GM12878 (cell line): ENCODE measurements around the gene PFKFB2. TPM values are rescaled to one million over a fixed set of nuclear protein-coding genes. Genes with fewer than 3 reads are reported as not detected.

Experiments used
- ATAC-seq: fragments of 200-7000 bp; cut with Tn5 transposase; 3 replicates; pipeline ENCODE4 v1.9.1; 2020; ENCODE audit warnings: mild to moderate bottlenecking, moderate library complexity
- BruUV-seq: library from RNA; stranded (reverse); fragments of 400-500 nt; replicated peaks from 2 replicates; lab custom pipeline; 2021; lab: Mats Ljungman, UMichigan
- CTCF ChIA-PET: fragments of 300-600 bp; sonication (Branson Sonifier 250); formaldehyde crosslinking; extraction: SDS; loops from one replicate; lab custom pipeline; 2021; ENCODE audit warnings: inconsistent platforms; lab: Yijun Ruan, JAX
- POLR2A ChIA-PET: fragments of 350-600 bp; formaldehyde crosslinking; extraction: SDS; loops from one replicate; lab custom pipeline; 2021; ENCODE audit warnings: inconsistent platforms; lab: Charles Lee
- RAD21 ChIA-PET: fragments of 300-600 bp; sonication (Branson Sonifier 250); formaldehyde crosslinking; loops from one replicate; lab custom pipeline; 2023; ENCODE audit warnings: antibody characterized with exemption; ENCODE audit not compliant: unreplicated experiment; lab: Charles Lee
- SMC1A ChIA-PET: fragments of 300-600 bp; sonication (Branson Sonifier 250); formaldehyde crosslinking; loops from one replicate; lab custom pipeline; 2023; ENCODE audit not compliant: unreplicated experiment, uncharacterized antibody; lab: Charles Lee
- DNase-seq: peaks from one replicate; pipeline ENCODE4 v3.0.0-alpha.2; 2011; ENCODE audit warnings: low read depth, low spot score
- FAIRE-seq: peaks from 3 replicates; lab custom pipeline; 2011; peaks lifted over from hg19 to GRCh38; lab: Jason Lieb, UNC
- H2AFZ ChIP-seq: 2 replicates; pipeline ENCODE4 v1.6.0; 2011; ENCODE audit warnings: low read depth, low read length, control low read depth; ENCODE audit not compliant: control insufficient read depth
- H3K27ac ChIP-seq: 2 replicates; pipeline ENCODE4 v1.5.1; 2011; ENCODE audit warnings: control low read depth; ENCODE audit not compliant: control insufficient read depth, insufficient read depth
- H3K27me3 ChIP-seq, 2 experiments: replicated peaks in 1 of 2; 2 replicates each; pipeline versions ENCODE4 v1.6.0 to v1.6.1; 2011; ENCODE audit warnings: low read length in 1 of 2; ENCODE audit not compliant: control insufficient read depth in 2 of 2, insufficient read depth in 2 of 2
- H3K36me3 ChIP-seq, 2 experiments: 2 replicates each; pipeline ENCODE4 v1.5.1; 2011; ENCODE audit warnings: low read length in 1 of 2; ENCODE audit not compliant: control insufficient read depth in 2 of 2, insufficient read depth in 2 of 2
- H3K4me1 ChIP-seq: 2 replicates; pipeline ENCODE4 v1.6.1; 2011; ENCODE audit warnings: mild to moderate bottlenecking, low read length, moderate library complexity, mixed read lengths; ENCODE audit not compliant: control insufficient read depth, insufficient read depth
- H3K4me2 ChIP-seq: 2 replicates; pipeline ENCODE4 v1.6.0; 2011; ENCODE audit warnings: control low read depth; ENCODE audit not compliant: control insufficient read depth, insufficient read depth
- H3K4me3 ChIP-seq: fragments of 200-600 bp; sonication (generic); 2 replicates; pipeline ENCODE4 v1.5.1; 2016
- H3K79me2 ChIP-seq: 2 replicates; pipeline ENCODE4 v1.6.0; 2011; ENCODE audit warnings: low read length; ENCODE audit not compliant: control insufficient read depth, insufficient read depth
- H3K9ac ChIP-seq: 2 replicates; pipeline ENCODE4 v1.8.0; 2011; ENCODE audit warnings: low read length, control low read depth, mixed read lengths; ENCODE audit not compliant: control insufficient read depth, insufficient read depth
- H3K9me3 ChIP-seq: replicated peaks from 3 replicates; pipeline ENCODE4 v1.5.1; 2011; ENCODE audit warnings: mild to moderate bottlenecking, low read length; ENCODE audit not compliant: control insufficient read depth, insufficient read depth
- H4K20me1 ChIP-seq: 2 replicates; pipeline ENCODE4 v1.6.0; 2011; ENCODE audit not compliant: control insufficient read depth, insufficient read depth
- CBX3 ChIP-seq: fragments of 200-600 bp; sonication (generic); IDR thresholded peaks from 2 replicates; pipeline ENCODE4 v1.6.1; 2016; ENCODE audit warnings: low read depth, borderline replicate concordance
- EED ChIP-seq: sonication (generic); IDR thresholded peaks from 2 replicates; pipeline ENCODE4 v1.6.1; 2016; ENCODE audit warnings: antibody characterized with exemption, low read depth
- HCFC1 ChIP-seq: fragments of 150-350 bp; IDR thresholded peaks from 2 replicates; pipeline ENCODE4 v1.6.1; 2014; ENCODE audit warnings: low read length
- KLF5 ChIP-seq: fragments of 450-650 bp; IDR thresholded peaks from 2 replicates; pipeline ENCODE4 v1.6.1; 2014; ENCODE audit warnings: mild to moderate bottlenecking; ENCODE audit not compliant: partially characterized antibody
- PAX5 ChIP-seq: IDR thresholded peaks from 2 replicates; pipeline ENCODE4 v1.6.1; 2011; ENCODE audit warnings: low read depth, low read length, borderline replicate concordance
- POLR2AphosphoS2 ChIP-seq: IDR thresholded peaks from 2 replicates; pipeline ENCODE4 v1.6.1; 2011; ENCODE audit warnings: low read depth, mild to moderate bottlenecking, low read length, improper control_type of control experiment, moderate library complexity
- WRNIP1 ChIP-seq: IDR thresholded peaks from 2 replicates; pipeline ENCODE4 v1.6.1; 2011; ENCODE audit warnings: low read depth, low read length, improper control_type of control experiment, borderline replicate concordance
- WGBS: methylation state at CpG from one replicate; pipeline ENCODE4 v1.1.6; 2016; ENCODE audit warnings: low lambda C conversion rate; ENCODE audit not compliant: insufficient replicate concordance, insufficient coverage; ENCODE audit errors: missing lambda C conversion rate; 5-methylcytosine and 5-hydroxymethylcytosine counted together
- in situ Hi-C: fragments of 300-500 bp; cut with MboI; formaldehyde crosslinking; loops from 9 replicates; pipeline ENCODE4 v1.14.3; 2018; ENCODE audit warnings: mixed read lengths
- intact Hi-C: fragments of 100-400 bp; cut with micrococcal nuclease; formaldehyde crosslinking; loops from one replicate; pipeline ENCODE4 v1.14.2; 2022; ENCODE audit not compliant: unreplicated experiment
- polyA plus RNA-seq, 11 experiments: library from polyadenylated mRNA; depleted of rRNA in 4 of 11; unstranded in 6 of 11; stranded (reverse) in 5 of 11; fragments of >200 nt; fragmentation: Nextera tagmentation in 4 of 11; fragmentation: Illumina TruSeq in 1 of 11; extraction: Ambion mirVana in 4 of 11; extraction: Trizol in 1 of 11; gene quantifications; 1 replicate in 1 of 11; 2 replicates in 10 of 11; pipeline versions ENCODE4 v1.2.1 to v1.2.3, GENCODE V29; 2011 to 2016; ENCODE audit warnings: inconsistent platforms in 2 of 11, missing spikeins in 2 of 11, low read depth in 1 of 11
- total RNA-seq, 4 experiments: library from RNA; depleted of rRNA in 3 of 4; stranded (reverse); fragments of >200 nt in 3 of 4; fragmentation: Illumina TruSeq in 1 of 4; extraction: Trizol in 1 of 4; gene quantifications; 2 replicates each; pipeline versions ENCODE4 v1.2.1 to v1.2.3, GENCODE V29; 2013 to 2021

Gene PFKFB2
- total and polyA plus RNA-seq, 10 of the 15 experiments (the other 5 are each of a cell fraction or from before 2014, with no cell fraction given): 0.40 to 1.3 (median 1.0) TPM

DNA sequence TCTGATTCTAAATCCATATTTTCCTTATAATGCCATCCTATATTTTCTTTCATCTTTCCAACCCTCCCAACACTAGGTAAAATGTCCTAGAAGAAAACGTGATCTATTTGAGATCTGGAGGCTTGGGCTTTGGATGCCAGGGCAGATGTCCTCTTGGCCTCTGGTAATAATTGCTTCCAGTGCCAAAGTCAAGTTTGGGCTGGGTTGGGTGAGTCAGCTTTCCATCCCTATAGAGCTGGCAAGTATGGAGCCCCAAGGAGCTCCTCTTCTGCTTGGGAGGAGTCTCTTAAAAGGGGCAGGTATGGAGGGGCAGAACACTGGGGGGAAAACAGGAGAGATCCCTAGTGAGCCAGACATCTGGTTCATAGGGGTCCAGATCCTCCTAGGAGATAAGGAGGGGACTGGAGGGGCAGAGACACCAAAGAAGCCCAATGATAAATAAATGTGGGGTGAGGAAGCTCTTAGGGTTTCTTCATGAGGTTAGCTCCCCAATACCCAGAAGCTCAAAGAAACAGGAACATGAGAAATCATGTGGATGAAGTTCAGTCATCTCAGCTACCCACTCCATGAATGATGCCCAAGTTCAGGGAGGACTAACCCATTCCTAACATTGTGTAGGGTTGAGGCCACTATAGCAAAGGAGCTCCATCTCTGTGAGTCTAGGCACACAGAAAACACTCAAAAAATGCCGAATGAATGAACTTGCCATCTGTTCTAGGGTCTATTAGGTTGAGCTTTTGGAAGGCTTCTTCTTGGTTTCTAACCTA, 24.0 kb upstream of the PFKFB2 start:
- no peaks in the 10 kb centered on the region for H3K79me2 ChIP-seq
- no peak for DNase-seq
- H3K9ac ChIP-seq: no peak overlapping the region
- H3K27ac ChIP-seq: no peak overlapping the region
- SMC1A ChIA-PET: interaction anchor here (0.6 kb wide), 1 partner anchor 34 kb away, joined by 3 read pairs; no protein-coding TSS in a partner anchor
- in situ Hi-C loops: no loop called here
- H2AFZ ChIP-seq: no peak overlapping the region
- no peak for TF ChIP-seq EED
- TF ChIP-seq PAX5: no peak
- TF ChIP-seq KLF5: no peak
- no peak for TF ChIP-seq POLR2AphosphoS2
- no peak for TF ChIP-seq CBX3
- TF ChIP-seq HCFC1: no peak
- TF ChIP-seq WRNIP1: no peak
- TF ChIP-seq, all 136 proteins: peak for 0
- Histone ChIP-seq H3K4me2 (no peak overlapping the region), H3K9me3 (no peaks in the 10 kb centered on the region), H3K27me3 (peaks cover 3 to 10% of the 10 kb centered on the region in 2 experiments; a peak in 3 of 4 replicates), H3K4me1 (no peaks in the 10 kb centered on the region), H4K20me1 (no peaks in the 10 kb centered on the region), H3K36me3 (no peaks in the 10 kb centered on the region), H3K4me3 (no peak overlapping the region)
- RAD21 ChIA-PET: no interaction called here
- intact Hi-C loops: no loop called here
- WGBS: 9% methylated on average over 2 of the region's 2 CpGs
- ATAC-seq (no peak), FAIRE-seq (no peak)
- POLR2A ChIA-PET: no interaction called here
- no TSS peak for BruUV-seq
- CTCF ChIA-PET: interaction anchor here (0.9 to 5.3 kb wide), 5 partner anchors 18 to 47 kb away, joined by 3 to 19 read pairs (median 4); no protein-coding TSS in a partner anchor
